GM12878 (cell line): Measurements from ENCODE around the gene ANKS4B.

Source experiments
- CEBPB ChIP-seq, 2 experiments: fragments of 150-350 bp in 1 of 2; IDR thresholded peaks; 2 replicates each; pipeline ENCODE4 v1.6.1; 2012 to 2014; ENCODE audit warnings: low read depth in 2 of 2, low read length in 2 of 2, borderline replicate concordance in 1 of 2, inconsistent platforms in 1 of 2
- CTCF ChIP-seq, 3 experiments: IDR thresholded peaks in 2 of 3; conservative IDR thresholded peaks in 1 of 3; 2 replicates each; pipeline ENCODE4 v1.5.1; 2011; ENCODE audit warnings: low read depth in 3 of 3, low read length in 3 of 3, mild to moderate bottlenecking in 3 of 3, control low read depth in 2 of 3, moderate library complexity in 2 of 3, inconsistent platforms in 1 of 3, mixed read lengths in 1 of 3; ENCODE audit not compliant: control insufficient read depth in 2 of 3, insufficient read depth in 1 of 3; ENCODE audit errors: extremely low read depth in 1 of 3
- E2F8 ChIP-seq: fragments of 450-650 bp; IDR thresholded peaks from 2 replicates; pipeline ENCODE4 v1.6.1; 2018; ENCODE audit warnings: mild to moderate bottlenecking, low read depth, moderate library complexity; ENCODE audit not compliant: partially characterized antibody
- FOXM1 ChIP-seq: IDR thresholded peaks from 2 replicates; pipeline ENCODE4 v1.6.1; 2012; ENCODE audit warnings: low read depth, mild to moderate bottlenecking, inconsistent platforms, low read length, moderate library complexity
- HDAC6 ChIP-seq: fragments of 200-600 bp; sonication (generic); IDR thresholded peaks from one replicate; pipeline ENCODE4 v1.8.0; 2017; ENCODE audit warnings: antibody characterized with exemption; ENCODE audit not compliant: unreplicated experiment
- IKZF1 ChIP-seq: fragments of 450-650 bp; conservative IDR thresholded peaks from 2 replicates; pipeline ENCODE4 v1.6.1; 2017; ENCODE audit warnings: antibody characterized with exemption, mild to moderate bottlenecking
- PAX5 ChIP-seq: IDR thresholded peaks from 2 replicates; pipeline ENCODE4 v1.6.1; 2011; ENCODE audit warnings: low read depth, low read length, borderline replicate concordance
- POLR2A ChIP-seq: IDR thresholded peaks from 2 replicates; pipeline ENCODE4 v1.6.1; 2011; ENCODE audit warnings: low read depth, mild to moderate bottlenecking, low read length
- POLR2AphosphoS2 ChIP-seq: IDR thresholded peaks from 2 replicates; pipeline ENCODE4 v1.6.1; 2011; ENCODE audit warnings: low read depth, mild to moderate bottlenecking, low read length, improper control_type of control experiment, moderate library complexity
- ZNF217 ChIP-seq: fragments of 450-650 bp; IDR thresholded peaks from 2 replicates; pipeline ENCODE4 v1.6.1; 2017; ENCODE audit warnings: antibody characterized with exemption, mild to moderate bottlenecking
- TF ChIP-seq, protein P1 (sequence below): IDR thresholded peaks from 2 replicates; pipeline ENCODE4 v1.6.1; 2011; ENCODE audit warnings: mild to moderate bottlenecking, low read depth, low read length, moderate library complexity; ENCODE audit not compliant: insufficient replicate concordance
- TF ChIP-seq, protein P2 (sequence below): IDR thresholded peaks from 2 replicates; pipeline ENCODE4 v1.6.1; 2012; ENCODE audit warnings: low read depth, low read length, improper control_type of control experiment
- TF ChIP-seq, protein P3 (sequence below): fragments of 450-650 bp; IDR thresholded peaks from 2 replicates; pipeline ENCODE4 v1.6.1; 2017; ENCODE audit warnings: mild to moderate bottlenecking

GRCh38 chr16:21250072-21250923 lies 16.8 kb downstream of the ANKS4B start:
- TF ChIP-seq POLR2A (no peak), IKZF1 (no peak), FOXM1 (no peak), CTCF (IDR thresholded peaks at IDR 0.05 in 2 of 3, conservative IDR thresholded peaks at IDR 0.05 in 1 of 3; ENCODE audit: control insufficient read depth in 2 of 3, extremely low read depth in 1 of 3, insufficient read depth in 1 of 3, low read depth in 3 of 3, low read length in 3 of 3) (no peak), HDAC6 (no peak), E2F8 (no peak), CEBPB (IDR thresholded peaks at IDR 0.05; ENCODE audit: borderline replicate concordance in 1 of 2, low read depth in 2 of 2, low read length in 2 of 2) (no peak), PAX5 (no peak), POLR2AphosphoS2 (no peak), ZNF217 (no peak)
- TF ChIP-seq, protein P1, sequence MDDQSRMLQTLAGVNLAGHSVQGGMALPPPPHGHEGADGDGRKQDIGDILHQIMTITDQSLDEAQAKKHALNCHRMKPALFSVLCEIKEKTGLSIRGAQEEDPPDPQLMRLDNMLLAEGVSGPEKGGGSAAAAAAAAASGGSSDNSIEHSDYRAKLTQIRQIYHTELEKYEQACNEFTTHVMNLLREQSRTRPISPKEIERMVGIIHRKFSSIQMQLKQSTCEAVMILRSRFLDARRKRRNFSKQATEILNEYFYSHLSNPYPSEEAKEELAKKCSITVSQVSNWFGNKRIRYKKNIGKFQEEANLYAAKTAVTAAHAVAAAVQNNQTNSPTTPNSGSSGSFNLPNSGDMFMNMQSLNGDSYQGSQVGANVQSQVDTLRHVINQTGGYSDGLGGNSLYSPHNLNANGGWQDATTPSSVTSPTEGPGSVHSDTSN, result no peak
- TF ChIP-seq, protein P2, sequence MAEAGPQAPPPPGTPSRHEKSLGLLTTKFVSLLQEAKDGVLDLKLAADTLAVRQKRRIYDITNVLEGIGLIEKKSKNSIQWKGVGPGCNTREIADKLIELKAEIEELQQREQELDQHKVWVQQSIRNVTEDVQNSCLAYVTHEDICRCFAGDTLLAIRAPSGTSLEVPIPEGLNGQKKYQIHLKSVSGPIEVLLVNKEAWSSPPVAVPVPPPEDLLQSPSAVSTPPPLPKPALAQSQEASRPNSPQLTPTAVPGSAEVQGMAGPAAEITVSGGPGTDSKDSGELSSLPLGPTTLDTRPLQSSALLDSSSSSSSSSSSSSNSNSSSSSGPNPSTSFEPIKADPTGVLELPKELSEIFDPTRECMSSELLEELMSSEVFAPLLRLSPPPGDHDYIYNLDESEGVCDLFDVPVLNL, result no peak
- TF ChIP-seq, protein P3, sequence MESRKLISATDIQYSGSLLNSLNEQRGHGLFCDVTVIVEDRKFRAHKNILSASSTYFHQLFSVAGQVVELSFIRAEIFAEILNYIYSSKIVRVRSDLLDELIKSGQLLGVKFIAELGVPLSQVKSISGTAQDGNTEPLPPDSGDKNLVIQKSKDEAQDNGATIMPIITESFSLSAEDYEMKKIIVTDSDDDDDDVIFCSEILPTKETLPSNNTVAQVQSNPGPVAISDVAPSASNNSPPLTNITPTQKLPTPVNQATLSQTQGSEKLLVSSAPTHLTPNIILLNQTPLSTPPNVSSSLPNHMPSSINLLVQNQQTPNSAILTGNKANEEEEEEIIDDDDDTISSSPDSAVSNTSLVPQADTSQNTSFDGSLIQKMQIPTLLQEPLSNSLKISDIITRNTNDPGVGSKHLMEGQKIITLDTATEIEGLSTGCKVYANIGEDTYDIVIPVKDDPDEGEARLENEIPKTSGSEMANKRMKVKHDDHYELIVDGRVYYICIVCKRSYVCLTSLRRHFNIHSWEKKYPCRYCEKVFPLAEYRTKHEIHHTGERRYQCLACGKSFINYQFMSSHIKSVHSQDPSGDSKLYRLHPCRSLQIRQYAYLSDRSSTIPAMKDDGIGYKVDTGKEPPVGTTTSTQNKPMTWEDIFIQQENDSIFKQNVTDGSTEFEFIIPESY, result no peak
